Testis (tissue), 2 donors: ENCODE data around the gene NEO1.

ENCODE experiments used
- POLR2A ChIP-seq: fragments of 450-650 bp; IDR thresholded peaks from one replicate; pipeline ENCODE4 v1.6.1; 2017; ENCODE audit warnings: antibody characterized with exemption, mild to moderate bottlenecking, moderate library complexity
- TF ChIP-seq, protein P1 (sequence below), 3 experiments: fragments of 450-650 bp in 2 of 3; fragments of 200-600 bp in 1 of 3; sonication (generic) in 1 of 3; IDR thresholded peaks; one replicate each; pipeline ENCODE4 v1.5.1; 2016 to 2019; ENCODE audit warnings: antibody characterized with exemption in 3 of 3, mild to moderate bottlenecking in 2 of 3, moderate library complexity in 1 of 3

DNA sequence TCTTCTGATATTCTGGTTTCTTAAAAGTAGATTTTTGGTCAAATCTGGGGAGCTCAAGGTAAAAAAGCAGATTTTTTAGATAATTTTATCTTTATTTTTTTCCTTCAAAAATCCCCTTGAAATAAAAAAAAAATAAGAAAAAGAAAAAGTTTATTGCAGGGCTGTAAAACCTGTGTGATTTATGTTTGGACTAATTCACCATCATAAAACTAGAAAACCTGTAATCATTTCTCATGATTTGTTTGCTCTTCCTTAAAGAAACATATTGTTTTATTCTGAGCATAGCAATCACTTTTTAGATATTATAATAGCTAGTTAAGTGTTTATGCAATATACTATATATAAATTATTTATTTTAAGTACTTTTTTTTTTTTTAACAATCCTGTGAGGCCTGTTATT, 68.0 kb downstream of the NEO1 start:
- no peak for TF ChIP-seq POLR2A
- TF ChIP-seq, protein P1, sequence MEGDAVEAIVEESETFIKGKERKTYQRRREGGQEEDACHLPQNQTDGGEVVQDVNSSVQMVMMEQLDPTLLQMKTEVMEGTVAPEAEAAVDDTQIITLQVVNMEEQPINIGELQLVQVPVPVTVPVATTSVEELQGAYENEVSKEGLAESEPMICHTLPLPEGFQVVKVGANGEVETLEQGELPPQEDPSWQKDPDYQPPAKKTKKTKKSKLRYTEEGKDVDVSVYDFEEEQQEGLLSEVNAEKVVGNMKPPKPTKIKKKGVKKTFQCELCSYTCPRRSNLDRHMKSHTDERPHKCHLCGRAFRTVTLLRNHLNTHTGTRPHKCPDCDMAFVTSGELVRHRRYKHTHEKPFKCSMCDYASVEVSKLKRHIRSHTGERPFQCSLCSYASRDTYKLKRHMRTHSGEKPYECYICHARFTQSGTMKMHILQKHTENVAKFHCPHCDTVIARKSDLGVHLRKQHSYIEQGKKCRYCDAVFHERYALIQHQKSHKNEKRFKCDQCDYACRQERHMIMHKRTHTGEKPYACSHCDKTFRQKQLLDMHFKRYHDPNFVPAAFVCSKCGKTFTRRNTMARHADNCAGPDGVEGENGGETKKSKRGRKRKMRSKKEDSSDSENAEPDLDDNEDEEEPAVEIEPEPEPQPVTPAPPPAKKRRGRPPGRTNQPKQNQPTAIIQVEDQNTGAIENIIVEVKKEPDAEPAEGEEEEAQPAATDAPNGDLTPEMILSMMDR (IDR thresholded peaks at IDR 0.05) = no peak
